ENCODE measurements around the gene EFNA4.

EFNA4 gene

GRCh38 chr1:155030899-155031298 lies 32.6 kb upstream of the EFNA4 start:
- no peak for DNase-seq

- no peak for DNase-seq
Measured at GRCh38 chr1:155032886-155033285, 30.7 kb upstream of the EFNA4 start.

GRCh38 chr1:155033524-155033923 lies 30.0 kb upstream of the EFNA4 start, which contains the start of the genes DCST1 and DCST2:
TSS of gene DCST1 (plus strand) at chr1:155033824. CDS start at chr1:155034037, 213 bp downstream.
TSS of gene DCST2 (minus strand) at chr1:155033781. CDS start at chr1:155033701, 80 bp downstream.
- no peak for DNase-seq

GRCh38 chr1:155034318-155035208 lies 29.0 kb upstream of the EFNA4 start:
- DNase-seq = no peak

GRCh38 chr1:155035936-155036335 lies 27.6 kb upstream of the EFNA4 start:
- no peak for DNase-seq

- no peak for DNase-seq
Measured at GRCh38 chr1:155037043-155037442, 26.5 kb upstream of the EFNA4 start.

- DNase-seq = no peak
Measured at GRCh38 chr1:155037851-155038441, 25.6 kb upstream of the EFNA4 start.

GRCh38 chr1:155038602-155039307 lies 24.8 kb upstream of the EFNA4 start:
- DNase-seq = no peak

- no peak for DNase-seq
Measured at GRCh38 chr1:155039308-155039669, 24.3 kb upstream of the EFNA4 start.

- DNase-seq = no peak
Measured at GRCh38 chr1:155040358-155041093, 23.0 kb upstream of the EFNA4 start.

- DNase-seq = no peak
Measured at GRCh38 chr1:155042789-155043188, 20.8 kb upstream of the EFNA4 start.

- DNase-seq = no peak
Measured at GRCh38 chr1:155043301-155043702, 20.2 kb upstream of the EFNA4 start.

GRCh38 chr1:155043793-155044192 lies 19.7 kb upstream of the EFNA4 start:
- no peak for DNase-seq

GRCh38 chr1:155044365-155044764 lies 19.2 kb upstream of the EFNA4 start:
- DNase-seq = no peak

GRCh38 chr1:155044812-155045657 lies 18.5 kb upstream of the EFNA4 start:
- DNase-seq = peak; percentile 26

GRCh38 chr1:155048449-155049334 lies 14.8 kb upstream of the EFNA4 start:
- DNase-seq = no peak

GRCh38 chr1:155049651-155050559 lies 13.6 kb upstream of the EFNA4 start:
- no peak for DNase-seq

- DNase-seq = peak; percentile 93
Measured at GRCh38 chr1:155050560-155051341, 12.8 kb upstream of the EFNA4 start, which contains the start of gene ADAM15. TSS of gene ADAM15 (plus strand) at chr1:155051316. CDS start at chr1:155051387, 71 bp downstream.
